MM.1S (cell line): ENCODE data around the gene RGSL1.

Experiments used
- DNase-seq: peaks from one replicate; pipeline ENCODE4 v3.0.0-alpha.2; 2015
- H2AFZ ChIP-seq: fragments of 300-600 bp; sonication (generic); 2 replicates; pipeline ENCODE4 v1.6.0; 2016; ENCODE audit warnings: antibody characterized with exemption, low read length
- H3F3A ChIP-seq: fragments of 300-600 bp; sonication (generic); 2 replicates; pipeline ENCODE4 v1.6.1; 2016; ENCODE audit warnings: mild to moderate bottlenecking, antibody characterized with exemption, low read length, moderate library complexity, mixed read lengths; ENCODE audit not compliant: insufficient read depth
- H3K27ac ChIP-seq: fragments of 300-600 bp; sonication (generic); 2 replicates; pipeline ENCODE4 v1.5.1; 2016; ENCODE audit warnings: mild to moderate bottlenecking, low read length
- H3K27me3 ChIP-seq: fragments of 300-600 bp; sonication (generic); replicated peaks from 2 replicates; pipeline ENCODE4 v1.6.0; 2016; ENCODE audit warnings: low read length; ENCODE audit not compliant: insufficient read depth
- H3K36me3 ChIP-seq: fragments of 300-600 bp; sonication (generic); replicated peaks from 2 replicates; pipeline ENCODE4 v1.6.1; 2016; ENCODE audit warnings: mild to moderate bottlenecking, low read length, mixed read lengths; ENCODE audit not compliant: insufficient read depth
- H3K4me1 ChIP-seq: fragments of 300-600 bp; sonication (generic); 2 replicates; pipeline ENCODE4 v1.6.1; 2016; ENCODE audit warnings: low read length, mixed read lengths
- H3K4me2 ChIP-seq: fragments of 300-600 bp; sonication (generic); 2 replicates; pipeline ENCODE4 v1.6.0; 2016; ENCODE audit warnings: low read depth, low read length
- H3K4me3 ChIP-seq: fragments of 300-600 bp; sonication (generic); 2 replicates; pipeline ENCODE4 v1.5.1; 2016; ENCODE audit warnings: low read length, mixed read lengths
- H3K79me2 ChIP-seq: fragments of 300-600 bp; sonication (generic); 2 replicates; pipeline ENCODE4 v1.6.1; 2016; ENCODE audit warnings: mixed run types, low read length, mixed read lengths
- H3K9ac ChIP-seq: fragments of 300-600 bp; sonication (generic); 2 replicates; pipeline ENCODE4 v1.6.1; 2016; ENCODE audit warnings: low read length, mixed read lengths
- H3K9me2 ChIP-seq: fragments of 300-600 bp; sonication (generic); replicated peaks from 2 replicates; pipeline ENCODE4 v1.6.1; 2016; ENCODE audit warnings: mild to moderate bottlenecking, low read length, mixed read lengths; ENCODE audit not compliant: insufficient read depth
- H3K9me3 ChIP-seq: fragments of 300-600 bp; sonication (generic); replicated peaks from 2 replicates; pipeline ENCODE4 v1.6.1; 2016; ENCODE audit warnings: mild to moderate bottlenecking, low read length, mixed read lengths; ENCODE audit not compliant: insufficient read depth
- H4K20me1 ChIP-seq: fragments of 300-600 bp; sonication (generic); 2 replicates; pipeline ENCODE4 v1.6.1; 2016; ENCODE audit warnings: mild to moderate bottlenecking, low read length, moderate library complexity, mixed read lengths; ENCODE audit not compliant: insufficient read depth
- CTCF ChIP-seq: fragments of 300-600 bp; sonication (generic); IDR thresholded peaks from 2 replicates; pipeline ENCODE4 v1.5.1; 2016; ENCODE audit warnings: antibody characterized with exemption, low read length, mixed read lengths
- EZH2 ChIP-seq: fragments of 300-600 bp; sonication (generic); optimal IDR thresholded peaks from 2 replicates; pipeline ENCODE3; 2017; ENCODE audit warnings: low read depth, mild to moderate bottlenecking, antibody characterized with exemption, low read length, mixed read lengths
- EZH2phosphoT487 ChIP-seq: fragments of 300-600 bp; sonication (generic); IDR thresholded peaks from 2 replicates; pipeline ENCODE4 v1.6.1; 2018; ENCODE audit warnings: antibody characterized with exemption, low read length

The RGSL1 gene

GRCh38 chr1:182433580-182433979 is 16.4 kb upstream of the RGSL1 start:
- DNase-seq: no peak
- Histone ChIP-seq H3K79me2 (no peaks in the 10 kb centered on the region), H3K4me3 (no peak overlapping the region), H3K27ac (no peak overlapping the region), H3K4me1 (peaks cover 5% of the 10 kb centered on the region), H4K20me1 (no peaks in the 10 kb centered on the region), H2AFZ (no peak overlapping the region), H3K4me2 (no peak overlapping the region), H3K27me3 (no peaks in the 10 kb centered on the region), H3K9ac (no peak overlapping the region), H3K9me2 (no peaks in the 10 kb centered on the region), H3F3A (no peaks in the 10 kb centered on the region), H3K36me3 (no peaks in the 10 kb centered on the region), H3K9me3 (no peaks in the 10 kb centered on the region)
- TF ChIP-seq EZH2 (no peak), CTCF (no peak), EZH2phosphoT487 (no peak)

GRCh38 chr1:182438326-182438725 is 11.6 kb upstream of the RGSL1 start:
- TF ChIP-seq EZH2 (no peak), CTCF (no peak), EZH2phosphoT487 (no peak)
- Histone ChIP-seq H3K9me3 (no peaks in the 10 kb centered on the region), H3F3A (no peaks in the 10 kb centered on the region), H2AFZ (no peak overlapping the region), H3K4me1 (no peaks in the 10 kb centered on the region), H3K27me3 (no peaks in the 10 kb centered on the region), H3K79me2 (no peaks in the 10 kb centered on the region), H3K27ac (no peak overlapping the region), H3K4me3 (no peak overlapping the region), H3K36me3 (no peaks in the 10 kb centered on the region), H3K9ac (no peak overlapping the region), H3K9me2 (no peaks in the 10 kb centered on the region), H4K20me1 (no peaks in the 10 kb centered on the region), H3K4me2 (no peak overlapping the region)
- DNase-seq: no peak

GRCh38 chr1:182441719-182442118 is 8.2 kb upstream of the RGSL1 start:
- Histone ChIP-seq H3K9me3 (no peaks in the 10 kb centered on the region), H3K4me2 (no peak overlapping the region), H3K9me2 (no peaks in the 10 kb centered on the region), H3K4me3 (no peak overlapping the region), H3K4me1 (no peaks in the 10 kb centered on the region), H3K27ac (no peak overlapping the region), H3F3A (no peaks in the 10 kb centered on the region), H4K20me1 (no peaks in the 10 kb centered on the region), H2AFZ (no peak overlapping the region), H3K36me3 (no peaks in the 10 kb centered on the region), H3K9ac (no peak overlapping the region), H3K27me3 (no peaks in the 10 kb centered on the region), H3K79me2 (no peaks in the 10 kb centered on the region)
- DNase-seq: no peak
- TF ChIP-seq EZH2 (no peak), CTCF (no peak), EZH2phosphoT487 (no peak)
